Esophagus muscularis mucosa (tissue), 3 donors: ENCODE measurements around the gene TUBB.

Experiments used
- CTCF ChIP-seq, 3 experiments: fragments of 200-600 bp in 2 of 3; fragments of 450-650 bp in 1 of 3; sonication (generic) in 2 of 3; IDR thresholded peaks; one replicate each; pipeline ENCODE4 v1.5.1; 2017 to 2019; ENCODE audit warnings: antibody characterized with exemption in 3 of 3, mild to moderate bottlenecking in 2 of 3, moderate library complexity in 1 of 3
- POLR2A ChIP-seq: fragments of 450-650 bp; IDR thresholded peaks from one replicate; pipeline ENCODE4 v1.6.1; 2017; ENCODE audit warnings: antibody characterized with exemption, moderate library complexity, mild to moderate bottlenecking, low read depth

- TF ChIP-seq CTCF (IDR thresholded peaks at IDR 0.05) (no peak), POLR2A (no peak)
Observed at GRCh38 chr6:30759575-30760239, 39.6 kb downstream of the TUBB start.
